Activated CD8-positive, alpha-beta T cell treated with anti-CD3 and anti-CD28 coated beads, Interleukin-2, amount 10 ng/mL, durations not matched to agents 7 days and 5 days (primary cell): Measurements from ENCODE around the gene ATP5F1C. TPM values are rescaled to one million over a fixed set of nuclear protein-coding genes. Genes with fewer than 3 reads are reported as not detected.
A peak's percentile ranks its signal among the peaks of the same experiment; 100 is the strongest.
"Not testable (repeated sequence)": the region's sequence is repeated elsewhere in the genome, so short reads cannot be mapped to it uniquely, and the experiment has no call there.

Source experiments
- ATAC-seq: fragments of 150-1000 bp; cut with Tn5 transposase; one replicate; pipeline ENCODE4 v1.10.0; 2021; ENCODE audit warnings: moderate library complexity
- CTCF ChIA-PET: fragments of 350-600 bp; sonication (Branson Sonifier 250); formaldehyde crosslinking; loops from one replicate; lab custom pipeline; 2021; ENCODE audit warnings: antibody characterized with exemption; lab: Charles Lee
- POLR2A ChIA-PET: fragments of 350-600 bp; sonication (Branson Sonifier 250); formaldehyde crosslinking; loops from one replicate; lab custom pipeline; 2021; ENCODE audit warnings: antibody characterized with exemption; lab: Charles Lee
- DNase-seq: peaks from one replicate; pipeline ENCODE4 v3.0.0-alpha.2; 2020
- H3K27ac Mint-ChIP-seq: one replicate; pipeline ENCODE4 v1.8.0; 2021; ENCODE audit warnings: mild to moderate bottlenecking, mixed read lengths
- H3K27me3 Mint-ChIP-seq: one replicate; pipeline ENCODE4 v1.8.0; 2021; ENCODE audit warnings: low read depth, mixed read lengths
- H3K36me3 Mint-ChIP-seq: one replicate; pipeline ENCODE4 v1.8.0; 2021; ENCODE audit warnings: low read depth, mixed read lengths
- H3K4me1 Mint-ChIP-seq: one replicate; pipeline ENCODE4 v1.8.0; 2021; ENCODE audit warnings: low read depth, mixed read lengths
- H3K4me3 Mint-ChIP-seq: one replicate; pipeline ENCODE4 v1.8.0; 2021; ENCODE audit warnings: mild to moderate bottlenecking, mixed read lengths
- H3K9me3 Mint-ChIP-seq: one replicate; pipeline ENCODE4 v1.8.0; 2022; ENCODE audit warnings: mixed read lengths; ENCODE audit not compliant: insufficient read depth
- total RNA-seq, 2 experiments: library from RNA; stranded (reverse); gene quantifications; one replicate each; pipeline ENCODE4 v1.2.3, GENCODE V29; 2021

Gene ATP5F1C
- 100 to 1,000 TPM; 291 to 293 TPM for total RNA-seq

DNA sequence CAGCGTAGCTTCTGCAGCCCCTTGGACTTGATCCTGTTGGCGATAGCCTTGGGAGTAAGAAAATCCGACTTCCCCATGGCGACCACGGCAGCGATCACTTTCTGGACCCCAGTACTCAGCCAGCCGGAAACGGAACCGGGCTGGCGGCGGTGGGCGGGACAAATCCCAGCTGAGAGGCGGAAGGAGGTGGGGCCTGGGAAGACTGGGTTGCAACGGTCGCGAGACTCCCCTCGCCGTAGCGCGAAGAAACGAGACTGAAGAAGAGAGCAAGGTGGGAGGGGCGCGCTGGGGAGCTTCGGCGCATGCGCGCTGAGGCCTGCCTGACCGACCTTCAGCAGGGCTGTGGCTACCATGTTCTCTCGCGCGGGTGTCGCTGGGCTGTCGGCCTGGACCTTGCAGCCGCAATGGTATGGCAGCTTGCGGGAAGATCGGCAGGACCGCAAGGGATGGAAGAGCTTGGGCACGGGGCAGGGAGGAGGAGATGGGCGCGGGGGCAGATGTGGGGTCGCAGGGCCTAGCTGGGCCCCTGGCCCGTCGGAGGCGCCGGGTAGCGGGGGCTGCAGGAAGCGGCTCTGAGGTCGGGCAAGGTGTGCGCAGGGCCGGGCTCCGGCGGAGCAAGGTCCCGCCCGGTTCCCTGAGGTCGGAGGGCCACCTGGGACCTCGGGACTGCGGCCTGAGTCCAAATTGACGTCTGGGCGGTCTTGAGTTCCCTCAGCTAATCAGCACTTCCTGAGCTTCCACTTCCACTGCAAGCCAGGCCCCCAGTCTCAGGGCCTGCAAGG is at the start of gene ATP5F1C, which contains the start of gene KIN:
TSS of gene ATP5F1C (plus strand) at position 321 of the 782 bp plus-strand sequence. CDS start at position 352, 31 bp downstream.
TSS of gene KIN (minus strand) at position 137 of the 782 bp plus-strand sequence. CDS start at position 77, 60 bp downstream.
- H3K4me3 Mint-ChIP-seq, result no peak within 1 kb of the TSS
- H3K27me3 Mint-ChIP-seq, result no peaks in the 10 kb centered on the region
- ATAC-seq, result peak; percentile 95
- peaks cover 34% of the 10 kb centered on the region for H3K36me3 Mint-ChIP-seq
- H3K9me3 Mint-ChIP-seq, result no peaks in the 10 kb centered on the region
- ChIA-PET POLR2A (interaction anchor here (0.5 to 2.2 kb wide), 11 partner anchors 8 to 593 kb away, joined by 3 to 36 read pairs (median 3); partner anchors contain the start of gene TAF3), CTCF (interaction anchor here (0.7 to 1.9 kb wide), 6 partner anchors 12 to 263 kb away, joined by 3 to 11 read pairs (median 4); partner anchors contain the start of gene TAF3)
- H3K27ac Mint-ChIP-seq, result no peak within 1 kb of the TSS
- DNase-seq, result peak; percentile 98
- peaks cover 47% of the 10 kb centered on the region for H3K4me1 Mint-ChIP-seq

- POLR2A ChIA-PET, result interaction anchor here (0.7 kb wide), 1 partner anchor 127 kb away, joined by 3 read pairs; no protein-coding TSS in a partner anchor
- no peak overlapping the region for H3K4me3 Mint-ChIP-seq
- H3K27me3 Mint-ChIP-seq, result peaks cover 5% of the 10 kb centered on the region
- CTCF ChIA-PET, result no interaction called here
- no peak overlapping the region for H3K27ac Mint-ChIP-seq
- H3K36me3 Mint-ChIP-seq, result no peaks in the 10 kb centered on the region
- DNase-seq, result no peak
- no peak for ATAC-seq
- no peaks in the 10 kb centered on the region for H3K9me3 Mint-ChIP-seq
- H3K4me1 Mint-ChIP-seq, result peaks cover 12% of the 10 kb centered on the region
These were observed 49.2 kb upstream of the ATP5F1C start for GRCh38 chr10:7738536-7739407.

DNA sequence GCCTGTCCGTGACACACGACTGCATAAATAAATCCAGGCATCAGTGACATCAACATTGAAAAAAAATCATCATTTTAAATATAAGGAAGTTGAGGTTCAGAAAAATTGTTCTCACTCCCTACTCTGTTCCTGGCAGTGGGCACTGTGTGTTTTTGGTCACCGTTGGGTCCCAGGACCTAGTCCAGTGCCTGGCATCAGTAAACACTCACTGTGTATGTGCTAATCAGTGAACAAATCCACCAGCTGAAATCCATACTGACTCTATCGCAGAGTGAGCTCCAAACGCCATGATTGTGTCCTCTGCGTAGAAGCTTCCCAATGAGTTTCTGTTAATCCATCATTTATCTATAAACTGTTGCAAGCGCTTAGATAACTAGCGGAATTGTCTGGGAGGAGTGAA is 43.7 kb upstream of the ATP5F1C start:
- peaks cover under 1% of the 10 kb centered on the region for H3K4me1 Mint-ChIP-seq
- no peaks in the 10 kb centered on the region for H3K36me3 Mint-ChIP-seq
- ChIA-PET CTCF (interaction anchor here (1.4 kb wide), 1 partner anchor 58 kb away, joined by 3 read pairs; no protein-coding TSS in a partner anchor), POLR2A (no interaction called here)
- ATAC-seq (no peak), DNase-seq (no peak)
- H3K27me3 Mint-ChIP-seq, result peaks cover 5% of the 10 kb centered on the region
- no peak overlapping the region for H3K4me3 Mint-ChIP-seq
- no peaks in the 10 kb centered on the region for H3K9me3 Mint-ChIP-seq
- H3K27ac Mint-ChIP-seq, result no peak overlapping the region

DNA sequence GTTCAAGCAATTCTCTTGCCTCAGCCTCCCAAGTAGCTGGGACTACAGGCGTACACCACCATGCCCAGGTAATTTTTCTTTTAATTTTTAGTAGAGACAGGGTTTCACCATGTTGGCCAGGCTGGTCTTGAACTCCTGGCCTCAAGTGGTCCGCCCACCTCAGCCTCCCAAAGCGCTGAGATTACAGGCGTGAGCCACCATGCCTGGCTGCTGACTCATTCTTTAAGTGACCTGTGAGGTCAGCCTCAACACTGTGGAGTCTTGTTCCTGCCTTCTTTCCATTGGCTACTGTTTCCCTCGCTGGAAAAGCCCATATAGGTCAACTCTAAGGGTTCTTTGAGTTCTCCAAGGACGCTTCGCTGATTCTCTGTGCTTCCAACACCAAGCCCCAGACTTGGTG is 39.3 kb upstream of the ATP5F1C start:
- H3K4me1 Mint-ChIP-seq, POLR2A ChIA-PET, H3K4me3 Mint-ChIP-seq, ATAC-seq, H3K27ac Mint-ChIP-seq, H3K9me3 Mint-ChIP-seq, DNase-seq, H3K27me3 Mint-ChIP-seq: not testable (repeated sequence)
- CTCF ChIA-PET, result interaction anchor here (0.6 kb wide), 1 partner anchor 1239 kb away, joined by 3 read pairs; no protein-coding TSS in a partner anchor
- H3K36me3 Mint-ChIP-seq, result peaks cover 20% of the 10 kb centered on the region

- no peak for ATAC-seq
- no peaks in the 10 kb centered on the region for H3K9me3 Mint-ChIP-seq
- ChIA-PET CTCF (no interaction called here), POLR2A (no interaction called here)
- DNase-seq, result no peak
- peaks cover 28% of the 10 kb centered on the region for H3K36me3 Mint-ChIP-seq
- no peaks in the 10 kb centered on the region for H3K4me1 Mint-ChIP-seq
- H3K27me3 Mint-ChIP-seq, result no peaks in the 10 kb centered on the region
- no peak overlapping the region for H3K27ac Mint-ChIP-seq
- H3K4me3 Mint-ChIP-seq, result no peak overlapping the region
These were observed 37.8 kb upstream of the ATP5F1C start for GRCh38 chr10:7750222-7750621.

DNA sequence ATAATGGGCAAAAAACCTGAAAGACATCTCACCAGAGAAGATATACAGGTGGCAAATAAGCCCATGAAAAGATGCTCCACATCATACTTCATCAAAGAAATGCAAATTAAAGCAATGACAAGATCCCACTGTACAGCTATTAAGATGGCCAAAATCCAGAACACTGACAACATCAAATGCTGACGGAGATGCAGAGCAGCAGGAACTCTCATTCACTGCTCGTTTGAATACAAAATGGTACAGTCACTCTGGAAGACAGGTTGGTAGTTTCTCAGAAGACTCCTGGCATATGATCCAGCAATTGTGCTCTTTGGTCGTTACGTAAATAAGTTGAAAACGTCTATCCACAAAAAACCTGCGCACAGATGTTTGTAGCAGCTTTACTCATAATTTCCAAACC is 35.7 kb upstream of the ATP5F1C start:
- ATAC-seq (no peak), DNase-seq (no peak)
- H3K36me3 Mint-ChIP-seq, result peaks cover 35% of the 10 kb centered on the region
- H3K27me3 Mint-ChIP-seq, result no peaks in the 10 kb centered on the region
- POLR2A ChIA-PET, result no interaction called here
- H3K27ac Mint-ChIP-seq, result no peak overlapping the region
- no peaks in the 10 kb centered on the region for H3K9me3 Mint-ChIP-seq
- H3K4me1 Mint-ChIP-seq, result no peaks in the 10 kb centered on the region
- no peak overlapping the region for H3K4me3 Mint-ChIP-seq
- CTCF ChIA-PET, result interaction anchor here (2.0 kb wide), 1 partner anchor 65 kb away, joined by 5 read pairs; no protein-coding TSS in a partner anchor

DNA sequence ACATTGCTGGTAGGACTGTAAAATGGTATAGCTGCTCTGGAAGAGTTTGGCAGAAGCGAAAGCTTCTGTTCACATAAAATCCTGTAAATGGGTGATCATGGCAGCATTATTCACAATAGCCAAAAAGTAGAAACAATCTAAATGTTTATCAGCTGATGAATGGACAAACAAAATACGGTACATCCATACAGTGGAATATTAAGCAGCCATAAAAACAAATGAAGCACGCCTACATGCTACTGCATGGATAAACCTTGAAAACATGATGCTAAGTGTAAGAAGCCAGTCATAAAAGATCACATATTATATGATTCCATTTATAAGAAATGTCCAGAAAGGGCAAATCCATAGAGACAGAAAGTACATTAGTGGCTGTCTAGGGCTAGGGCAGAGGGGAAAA is 32.9 kb upstream of the ATP5F1C start:
- ChIA-PET POLR2A (no interaction called here), CTCF (interaction anchor here (1.3 kb wide), 1 partner anchor 63 kb away, joined by 6 read pairs; the partner anchor contains the start of gene TAF3)
- no peak overlapping the region for H3K27ac Mint-ChIP-seq
- no peaks in the 10 kb centered on the region for H3K27me3 Mint-ChIP-seq
- no peaks in the 10 kb centered on the region for H3K9me3 Mint-ChIP-seq
- ATAC-seq (no peak), DNase-seq (no peak)
- H3K4me3 Mint-ChIP-seq, result no peak overlapping the region
- peaks cover 51% of the 10 kb centered on the region for H3K36me3 Mint-ChIP-seq
- no peaks in the 10 kb centered on the region for H3K4me1 Mint-ChIP-seq

GRCh38 chr10:7756360-7756992 is 31.5 kb upstream of the ATP5F1C start:
- POLR2A ChIA-PET, result interaction anchor here (1.6 to 1.7 kb wide), 2 partner anchors 31 to 62 kb away, joined by 4 to 6 read pairs; partner anchors contain the start of genes ATP5F1C, KIN and TAF3
- peaks cover 55% of the 10 kb centered on the region for H3K36me3 Mint-ChIP-seq

DNA sequence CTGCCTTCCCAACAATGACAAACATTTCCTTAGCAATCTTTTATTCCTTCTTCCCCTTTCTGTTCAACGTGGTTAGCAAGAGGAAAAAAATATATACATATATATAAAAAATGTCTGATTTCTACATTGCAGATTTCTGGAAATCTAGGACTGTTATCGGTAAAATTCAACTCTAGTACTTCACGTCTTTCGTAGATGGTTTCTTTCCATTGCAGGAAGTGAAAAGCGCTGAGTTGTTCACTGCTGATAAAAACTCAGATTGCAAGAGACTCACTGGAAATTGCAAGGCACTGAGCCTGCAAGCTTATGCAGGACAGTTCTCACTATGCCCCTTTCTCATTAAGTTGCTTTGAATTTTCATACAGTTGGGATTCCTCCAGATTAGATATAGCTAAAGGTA is 24.0 kb upstream of the ATP5F1C start:
- Mint-ChIP-seq H3K27me3 (no peaks in the 10 kb centered on the region), H3K4me1 (no peaks in the 10 kb centered on the region), H3K9me3 (no peaks in the 10 kb centered on the region), H3K4me3 (no peak overlapping the region), H3K27ac (no peak overlapping the region), H3K36me3 (peaks cover 53% of the 10 kb centered on the region)
- no peak for ATAC-seq
- POLR2A ChIA-PET, result no interaction called here
- CTCF ChIA-PET, result interaction anchor here (1.1 kb wide), 1 partner anchor 10 kb away, joined by 3 read pairs; no protein-coding TSS in a partner anchor
- DNase-seq, result no peak

More at GRCh38 chr10:7756360-7756992, 31.5 kb upstream of the ATP5F1C start:
- Mint-ChIP-seq H3K27me3 (no peaks in the 10 kb centered on the region), H3K4me1 (no peaks in the 10 kb centered on the region), H3K27ac (no peak overlapping the region), H3K9me3 (no peaks in the 10 kb centered on the region), H3K4me3 (no peak overlapping the region)
- DNase-seq, result peak; percentile 42
- CTCF ChIA-PET, result interaction anchor here (1.2 to 2.3 kb wide), 6 partner anchors 15 to 1453 kb away, joined by 3 to 10 read pairs (median 4); partner anchors contain the start of gene TAF3
- ATAC-seq, result peak; percentile 58

- H3K36me3 Mint-ChIP-seq, result peaks cover 54% of the 10 kb centered on the region
These were observed 21.7 kb upstream of the ATP5F1C start for GRCh38 chr10:7766241-7766640.

GRCh38 chr10:7767209-7767608 is 20.8 kb upstream of the ATP5F1C start:
- DNase-seq (no peak), ATAC-seq (no peak)
- Mint-ChIP-seq H3K27me3 (no peaks in the 10 kb centered on the region), H3K27ac (no peak overlapping the region), H3K4me3 (no peak overlapping the region), H3K9me3 (no peaks in the 10 kb centered on the region), H3K4me1 (peaks cover 8% of the 10 kb centered on the region), H3K36me3 (peaks cover 52% of the 10 kb centered on the region)
- ChIA-PET CTCF (no interaction called here), POLR2A (interaction anchor here (0.6 kb wide), 1 partner anchor 903 kb away, joined by 4 read pairs; no protein-coding TSS in a partner anchor)

More at GRCh38 chr10:7766241-7766640, 21.7 kb upstream of the ATP5F1C start:
- no peak overlapping the region for H3K27ac Mint-ChIP-seq
- CTCF ChIA-PET, result no interaction called here
- H3K27me3 Mint-ChIP-seq, result no peaks in the 10 kb centered on the region
- no peaks in the 10 kb centered on the region for H3K9me3 Mint-ChIP-seq
- no peak overlapping the region for H3K4me3 Mint-ChIP-seq
- H3K4me1 Mint-ChIP-seq, result peaks cover 5% of the 10 kb centered on the region
- POLR2A ChIA-PET, result no interaction called here
- DNase-seq, result no peak
- no peak for ATAC-seq
